GM19239 (cell line): ENCODE data around the gene MVP.
"Not testable (repeated sequence)": the region's sequence is repeated elsewhere in the genome, so short reads cannot be mapped to it uniquely, and the experiment has no call there.

Experiments
- DNase-seq: peaks from one replicate; pipeline ENCODE4 v3.0.0; 2011; ENCODE audit warnings: low spot score; ENCODE audit not compliant: insufficient read length
- FAIRE-seq: peaks from 2 replicates; lab custom pipeline; 2011; peaks lifted over from hg19 to GRCh38; lab: Jason Lieb, UNC

Gene MVP

GRCh38 chr16:29864205-29864604 is 43.9 kb downstream of the MVP start:
- FAIRE-seq (no peak), DNase-seq (no peak)

DNA sequence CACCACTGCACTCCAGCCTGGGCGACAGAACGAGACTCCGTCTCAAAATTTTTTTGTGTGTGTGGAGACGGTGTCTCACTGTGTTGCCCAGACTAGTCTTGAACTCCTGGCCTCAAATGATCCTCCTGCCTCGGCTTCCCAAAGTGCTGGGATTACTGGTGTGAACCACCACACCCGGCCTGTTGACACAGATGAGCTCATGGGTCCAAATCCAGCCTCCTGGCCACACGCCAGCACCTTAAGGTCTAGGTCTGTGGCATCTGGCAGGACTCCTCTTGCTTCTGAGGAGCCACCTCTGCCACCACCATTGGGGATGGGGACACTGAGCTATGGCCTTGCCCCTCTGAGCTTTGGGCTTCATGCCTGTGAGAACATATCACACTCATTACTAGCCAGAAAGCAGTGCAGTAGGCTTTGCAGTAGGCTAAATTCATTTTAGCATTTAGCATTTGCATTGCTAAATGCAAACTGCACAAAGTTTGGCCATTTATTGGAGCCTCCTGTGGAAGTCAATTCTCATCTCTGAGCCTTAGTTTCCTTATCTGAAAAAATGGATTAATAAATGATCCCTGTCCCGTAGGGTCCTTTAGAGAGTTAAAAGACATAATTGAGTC is 48.2 kb downstream of the MVP start:
- no peak for DNase-seq
- no peak for FAIRE-seq

DNA sequence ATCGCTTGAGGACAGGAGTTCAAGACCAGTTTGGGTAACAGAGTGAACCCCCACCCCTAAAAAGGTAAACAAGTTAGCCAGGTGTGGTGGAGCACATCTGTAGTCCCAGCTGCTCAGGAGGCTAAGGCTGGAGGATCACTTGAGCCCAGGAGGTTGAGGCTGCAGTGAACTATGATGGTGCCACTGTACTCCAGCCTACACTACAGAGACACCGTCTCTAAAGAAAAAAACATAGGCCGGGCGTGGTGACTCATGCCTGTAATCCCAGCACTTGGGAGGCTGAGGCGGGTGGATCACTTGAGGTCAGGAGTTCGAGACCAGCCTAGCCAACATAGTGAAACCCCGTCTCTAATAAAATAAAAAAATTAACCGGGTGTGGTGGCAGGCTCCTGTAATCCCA is 48.8 kb downstream of the MVP start:
- FAIRE-seq, DNase-seq: not testable (repeated sequence)

DNA sequence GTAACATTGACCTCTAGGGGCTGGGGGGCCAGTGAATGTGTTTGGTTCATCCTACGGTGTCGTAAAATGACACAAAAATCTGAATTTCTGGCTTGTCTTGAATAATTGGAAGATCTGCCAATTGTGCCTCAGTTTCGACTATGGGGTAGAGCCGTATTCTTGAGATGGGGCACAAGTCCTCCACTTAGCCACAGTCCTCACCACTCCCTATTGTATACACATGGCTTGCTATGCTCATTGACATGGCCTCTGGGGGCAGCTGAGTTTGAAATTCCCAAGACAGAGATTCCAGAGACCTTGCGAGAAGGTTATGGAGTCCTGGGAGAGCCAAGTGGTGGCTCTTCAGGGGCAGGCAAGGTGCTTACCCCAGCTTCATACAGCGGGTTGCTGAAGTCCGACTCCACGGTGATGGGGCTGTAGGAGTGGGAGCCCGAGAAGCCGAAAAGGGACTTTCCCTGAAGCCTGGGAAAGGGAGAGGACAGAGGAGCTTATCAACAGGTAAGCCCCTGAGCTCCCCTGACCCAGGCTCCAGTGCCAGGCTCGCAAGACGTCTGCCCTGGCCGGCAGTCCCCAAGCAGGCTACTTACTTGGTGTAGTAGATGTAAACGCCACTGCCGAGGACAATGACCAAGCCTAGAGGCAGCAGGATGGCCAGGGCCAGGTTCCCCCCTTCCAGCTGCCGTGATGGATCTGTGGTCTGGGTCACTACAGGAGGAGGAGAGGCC is 51.7 kb downstream of the MVP start:
- no peak for FAIRE-seq
- DNase-seq: no peak

DNA sequence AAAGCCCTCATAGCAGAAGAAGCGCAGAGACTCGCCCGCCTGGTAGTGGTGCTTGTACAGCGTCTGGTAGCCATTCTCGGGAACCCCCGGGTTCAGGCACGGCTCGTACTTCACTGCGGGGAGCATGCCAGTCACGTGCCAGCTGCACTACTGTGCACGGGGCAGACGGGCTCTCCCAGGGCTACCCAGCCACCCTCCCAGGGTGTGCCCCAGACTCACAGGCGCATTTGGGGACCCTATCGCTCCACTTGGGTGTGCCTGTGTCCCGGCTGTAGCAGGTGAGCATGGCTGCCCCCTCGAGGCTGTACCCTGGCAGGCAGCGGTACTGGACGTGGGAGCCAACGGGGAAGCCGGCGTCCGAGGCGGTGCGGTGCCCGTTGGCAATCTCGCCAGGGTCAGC is 53.1 kb downstream of the MVP start:
- DNase-seq: no peak
- FAIRE-seq: no peak

GRCh38 chr16:29875206-29875605 is 54.9 kb downstream of the MVP start:
- FAIRE-seq (no peak), DNase-seq (no peak)

DNA sequence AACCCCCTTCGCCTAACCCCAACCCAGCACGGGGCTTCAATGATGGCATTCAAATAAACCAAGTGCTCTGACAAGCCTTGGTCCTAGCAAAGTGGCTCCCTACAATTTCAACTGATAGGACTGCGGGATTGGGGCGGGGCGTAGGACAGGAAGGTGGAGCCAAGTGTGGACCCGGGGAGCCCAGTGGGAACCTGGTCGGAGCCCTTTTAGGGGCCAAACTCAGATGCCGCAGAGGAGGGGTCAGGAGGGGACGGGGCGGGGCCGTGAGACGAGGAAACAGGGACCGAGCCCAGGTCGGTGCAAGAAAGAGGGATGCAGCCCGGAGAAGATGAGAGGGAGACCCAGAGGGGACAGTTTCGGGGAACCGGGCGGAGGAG is 55.9 kb downstream of the MVP start:
- DNase-seq: no peak
- FAIRE-seq: no peak

DNA sequence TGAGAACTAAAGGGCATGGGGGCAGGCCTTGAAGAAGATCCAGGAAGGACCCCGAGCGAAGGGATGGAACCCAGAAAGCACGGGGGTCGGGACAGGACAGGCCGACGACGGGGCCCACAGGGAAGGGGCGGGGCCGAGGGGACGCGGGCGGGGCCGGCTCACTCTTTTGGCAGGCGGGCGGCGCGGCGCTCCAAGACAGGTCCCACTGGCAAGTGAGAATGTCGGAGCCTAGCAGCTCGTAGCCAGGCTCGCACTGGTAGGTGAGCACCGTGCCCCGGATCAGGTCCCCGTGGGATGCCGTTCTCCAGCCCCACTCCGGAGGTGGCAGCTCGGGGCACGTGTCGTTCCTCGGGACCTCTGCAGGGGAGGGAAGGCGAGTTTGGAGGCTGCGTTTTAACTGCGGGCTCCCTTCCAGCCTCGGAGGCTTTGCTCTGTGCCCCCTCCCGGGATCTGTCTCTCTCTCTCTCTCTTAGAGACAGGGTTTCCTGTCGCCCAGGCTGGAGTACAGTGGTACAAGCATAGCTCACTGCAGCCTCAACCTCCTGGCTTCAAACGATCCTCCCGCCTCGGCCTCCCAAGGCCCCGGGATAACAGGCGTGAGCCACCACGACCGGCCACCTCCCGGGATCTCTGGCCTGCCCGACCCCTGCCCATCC is 56.5 kb downstream of the MVP start:
- no peak for DNase-seq
- FAIRE-seq: no peak

DNA sequence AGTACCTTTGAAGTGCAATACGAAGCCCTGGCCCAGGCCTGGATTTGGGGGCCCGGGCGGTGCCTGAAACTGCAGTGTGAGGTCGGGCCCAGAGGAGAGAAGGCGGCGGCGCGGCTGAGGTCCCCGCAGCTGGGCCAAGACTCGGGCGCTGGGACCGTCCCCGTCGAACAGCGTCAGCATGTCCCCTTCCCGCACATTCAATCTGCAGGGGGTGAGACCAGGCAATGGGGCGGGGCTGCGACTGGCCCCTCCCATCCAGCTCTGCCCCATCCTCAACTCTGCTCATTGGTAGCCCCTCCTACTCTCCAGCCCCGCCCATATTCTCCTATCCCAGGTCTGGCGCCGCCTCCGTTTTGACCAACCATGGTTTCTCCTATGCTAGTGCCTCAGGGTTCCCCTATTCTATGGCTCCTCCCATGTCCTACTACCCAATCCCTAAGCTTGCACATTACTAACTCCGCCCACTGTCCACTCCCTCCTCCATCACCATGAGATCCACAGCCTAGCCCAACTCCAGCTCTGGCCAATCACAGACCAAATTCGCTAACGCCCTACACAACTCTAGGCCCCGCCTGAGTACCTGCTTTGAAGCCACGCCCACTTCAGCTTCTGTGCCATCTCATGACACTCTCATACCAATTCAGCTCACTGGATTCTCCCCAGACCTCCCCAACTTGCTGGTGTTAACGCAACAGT is 57.2 kb downstream of the MVP start:
- FAIRE-seq (no peak), DNase-seq (peak; percentile 50)

DNA sequence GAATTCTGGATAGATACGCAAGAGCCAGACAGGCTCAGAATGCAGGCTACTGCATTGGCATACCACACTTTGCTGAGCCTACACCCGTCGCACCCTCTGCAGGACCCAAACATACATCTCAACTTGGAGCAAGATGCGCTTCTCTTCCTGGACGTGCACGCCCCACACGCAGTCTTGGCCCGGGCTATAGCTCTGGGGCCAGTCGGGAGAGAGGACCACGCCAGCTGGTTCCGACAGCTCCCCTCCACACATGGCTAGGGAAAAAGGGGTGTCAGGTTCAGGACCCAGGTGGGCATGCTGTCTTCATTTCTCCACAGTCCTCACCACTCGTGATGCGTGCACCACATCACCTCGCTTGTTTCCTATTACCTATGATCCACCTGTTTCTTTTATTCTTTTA is 57.9 kb downstream of the MVP start:
- DNase-seq: no peak
- no peak for FAIRE-seq

DNA sequence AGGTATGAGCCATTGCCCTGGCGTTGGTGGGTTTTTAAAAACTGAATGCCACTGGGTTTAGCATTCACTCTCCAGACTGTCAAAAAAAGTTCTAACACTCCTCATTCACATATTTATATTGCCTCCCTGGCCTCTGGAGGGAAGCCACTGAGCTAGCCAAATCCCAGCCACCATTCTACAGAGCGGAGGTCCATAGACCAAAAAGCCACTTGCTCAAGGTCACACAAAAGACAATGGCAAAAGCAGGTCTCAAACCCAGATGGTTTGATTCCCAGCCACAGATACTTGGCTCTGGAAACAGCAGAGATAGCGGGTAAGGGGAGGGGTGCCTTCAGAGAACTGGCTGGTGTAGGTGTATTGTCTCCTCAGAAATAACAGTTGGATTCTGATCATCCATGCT is 60.8 kb downstream of the MVP start:
- FAIRE-seq (no peak), DNase-seq (no peak)

GRCh38 chr16:29883987-29884386 is 63.7 kb downstream of the MVP start:
- FAIRE-seq: no peak
- DNase-seq: no peak

DNA sequence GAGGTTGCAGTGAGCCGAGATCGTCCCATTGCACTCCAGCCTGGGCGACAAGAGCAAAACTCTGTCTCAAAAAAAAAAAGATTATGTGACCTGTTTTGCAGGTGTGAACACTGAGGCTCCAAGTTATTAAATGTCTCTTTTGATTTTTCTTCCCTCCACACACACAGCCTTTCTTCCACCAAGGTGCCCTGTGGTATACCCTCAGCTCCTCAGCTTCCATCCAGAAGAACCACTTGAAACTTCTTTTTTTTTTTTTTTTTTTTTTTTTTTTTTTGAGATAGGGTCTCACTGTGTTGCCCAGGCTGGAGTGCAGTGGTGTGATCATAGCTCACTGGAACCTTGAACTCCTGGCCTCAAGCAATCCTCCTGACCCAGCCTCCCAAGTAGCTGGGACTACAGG is 69.1 kb downstream of the MVP start:
- DNase-seq, FAIRE-seq: not testable (repeated sequence)

GRCh38 chr16:29891525-29892457 is 71.5 kb downstream of the MVP start:
- DNase-seq (no peak), FAIRE-seq (no peak)

- DNase-seq: no peak
- no peak for FAIRE-seq
Observed at GRCh38 chr16:29892458-29892813, 72.2 kb downstream of the MVP start.

DNA sequence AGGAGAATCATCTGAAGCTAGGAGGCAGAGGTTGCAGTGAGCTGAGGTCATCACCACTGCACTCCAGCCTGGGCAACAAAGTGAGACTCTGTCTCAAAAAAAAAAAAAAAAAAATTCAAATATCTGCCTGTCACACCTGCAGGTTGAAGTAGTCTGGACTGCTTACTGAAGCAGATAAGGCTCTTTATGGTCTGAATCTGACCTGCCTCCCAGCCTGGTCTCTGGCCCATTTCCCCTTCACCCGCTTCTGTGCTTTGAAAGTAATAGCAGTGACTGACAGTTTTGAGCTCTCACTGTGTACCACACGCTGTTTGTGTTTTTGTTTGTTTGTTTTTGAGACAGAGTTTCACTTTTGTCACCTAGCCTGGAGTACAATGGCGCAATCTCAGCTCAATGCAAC is 73.3 kb downstream of the MVP start:
- no peak for DNase-seq
- no peak for FAIRE-seq

DNA sequence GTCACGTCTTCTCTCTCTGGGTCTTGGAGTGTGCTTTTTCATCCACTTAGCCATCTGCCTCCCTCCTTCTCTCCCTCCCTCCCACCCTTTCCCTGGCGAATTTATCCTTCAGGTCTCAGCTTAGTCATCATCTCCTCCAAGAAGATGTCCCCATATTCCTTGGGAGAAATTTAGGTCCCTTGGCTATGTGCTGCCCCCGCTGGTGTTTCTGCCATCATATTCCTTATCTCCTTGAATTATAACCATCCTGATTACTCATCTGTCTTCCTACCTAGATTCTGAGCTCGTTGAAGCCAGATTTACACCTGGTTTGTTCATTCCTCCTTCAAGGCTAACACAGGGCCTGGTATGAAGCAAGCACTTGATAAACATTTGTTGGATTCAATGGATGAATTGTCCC is 74.1 kb downstream of the MVP start:
- DNase-seq (no peak), FAIRE-seq (no peak)

- FAIRE-seq: no peak
- no peak for DNase-seq
Observed at GRCh38 chr16:29896841-29897240, 76.6 kb downstream of the MVP start.

- DNase-seq (no peak), FAIRE-seq (no peak)
Observed at GRCh38 chr16:29897333-29897732, 77.1 kb downstream of the MVP start.
